ENCODE data around the gene OR2J2. TPM values are rescaled to one million over a fixed set of nuclear protein-coding genes. Genes with fewer than 3 reads are reported as not detected.
"Not testable (repeated sequence)": the region's sequence is repeated elsewhere in the genome, so short reads cannot be mapped to it uniquely, and the experiment has no call there.

The OR2J2 gene
- polyA plus RNA-seq, 3 donors, result not detected

DNA sequence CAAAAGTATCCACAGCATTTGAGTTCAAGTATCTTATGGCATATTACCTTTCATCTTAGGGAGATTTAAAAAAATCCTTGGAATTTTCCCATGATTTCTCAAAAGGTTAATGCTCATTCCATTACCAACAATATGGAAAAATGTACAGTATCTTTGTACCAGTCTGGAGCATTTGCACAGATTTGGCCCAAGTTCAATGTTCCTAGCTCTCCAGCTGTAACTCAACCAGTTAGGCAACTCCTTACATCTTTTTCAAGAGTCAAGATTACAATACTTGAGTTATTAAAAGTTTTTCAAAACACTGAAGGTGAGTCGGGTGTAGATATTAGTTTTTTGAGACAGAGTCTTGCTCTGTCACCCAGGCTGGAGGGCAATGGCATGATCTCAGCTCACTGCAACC is 1.0 kb downstream of the OR2J2 start:
- no peaks in the 10 kb centered on the region for H3K79me2 ChIP-seq (ENCODE audit: insufficient read depth, low read length)
- H3K9ac ChIP-seq (ENCODE audit: insufficient read depth, low read length, poor library complexity, severe bottlenecking), result no peak overlapping the region
- Mint-ChIP-seq H3K27ac (no peak overlapping the region), H3K36me3 (no peaks in the 10 kb centered on the region), H3K9me3 (peaks cover 0 to 4% (median 0%) of the 10 kb centered on the region in 7 donors), H3K27me3 (ENCODE audit: low read depth in 3 of 3) (peaks cover 2 to 4% (median 3%) of the 10 kb centered on the region in 3 donors), H3K4me3 (no peak overlapping the region), H3K4me1 (no peaks in the 10 kb centered on the region)
- intact Hi-C loops (cut with micrococcal nuclease), result no loop called here
- H3K4me1 ChIP-seq (ENCODE audit: control insufficient read depth in 1 of 2, insufficient read depth in 2 of 2, low read length in 2 of 2), result no peaks in the 10 kb centered on the region
- H3K9me3 ChIP-seq (replicated peaks in 1 of 2; ENCODE audit: control insufficient read depth in 1 of 2, insufficient read depth in 1 of 2, low read length in 2 of 2), result no peaks in the 10 kb centered on the region
- H3K27ac ChIP-seq (ENCODE audit: low read depth in 1 of 2, low read length in 2 of 2), result no peak overlapping the region
- no peak for DNase-seq
- no peaks in the 10 kb centered on the region for H4K20me1 ChIP-seq (ENCODE audit: insufficient read depth, low read length)
- no CpG with 5 or more reads among the region's 1 CpG for WGBS (ENCODE audit: insufficient coverage)
- TF ChIP-seq, protein P1, sequence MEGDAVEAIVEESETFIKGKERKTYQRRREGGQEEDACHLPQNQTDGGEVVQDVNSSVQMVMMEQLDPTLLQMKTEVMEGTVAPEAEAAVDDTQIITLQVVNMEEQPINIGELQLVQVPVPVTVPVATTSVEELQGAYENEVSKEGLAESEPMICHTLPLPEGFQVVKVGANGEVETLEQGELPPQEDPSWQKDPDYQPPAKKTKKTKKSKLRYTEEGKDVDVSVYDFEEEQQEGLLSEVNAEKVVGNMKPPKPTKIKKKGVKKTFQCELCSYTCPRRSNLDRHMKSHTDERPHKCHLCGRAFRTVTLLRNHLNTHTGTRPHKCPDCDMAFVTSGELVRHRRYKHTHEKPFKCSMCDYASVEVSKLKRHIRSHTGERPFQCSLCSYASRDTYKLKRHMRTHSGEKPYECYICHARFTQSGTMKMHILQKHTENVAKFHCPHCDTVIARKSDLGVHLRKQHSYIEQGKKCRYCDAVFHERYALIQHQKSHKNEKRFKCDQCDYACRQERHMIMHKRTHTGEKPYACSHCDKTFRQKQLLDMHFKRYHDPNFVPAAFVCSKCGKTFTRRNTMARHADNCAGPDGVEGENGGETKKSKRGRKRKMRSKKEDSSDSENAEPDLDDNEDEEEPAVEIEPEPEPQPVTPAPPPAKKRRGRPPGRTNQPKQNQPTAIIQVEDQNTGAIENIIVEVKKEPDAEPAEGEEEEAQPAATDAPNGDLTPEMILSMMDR (IDR thresholded peaks at IDR 0.05), result no peak
- no peak overlapping the region for H3K4me2 ChIP-seq (replicated peaks; ENCODE audit: extremely low read depth, low read length, poor library complexity, severe bottlenecking)
- H2AFZ ChIP-seq (ENCODE audit: insufficient read depth, low read depth, low read length, poor library complexity, severe bottlenecking), result no peak overlapping the region
- no peaks in the 10 kb centered on the region for H3K36me3 ChIP-seq (replicated peaks in 1 of 2; ENCODE audit: control insufficient read depth in 1 of 2, insufficient read depth in 2 of 2, low read length in 2 of 2)
- H3K27me3 ChIP-seq (ENCODE audit: control insufficient read depth in 2 of 2, insufficient read depth in 2 of 2, low read length in 2 of 2), result no peaks in the 10 kb centered on the region
- H3K4me3 ChIP-seq (replicated peaks in 1 of 3; ENCODE audit: low read depth in 2 of 3, low read length in 3 of 3), result no peak overlapping the region

DNA sequence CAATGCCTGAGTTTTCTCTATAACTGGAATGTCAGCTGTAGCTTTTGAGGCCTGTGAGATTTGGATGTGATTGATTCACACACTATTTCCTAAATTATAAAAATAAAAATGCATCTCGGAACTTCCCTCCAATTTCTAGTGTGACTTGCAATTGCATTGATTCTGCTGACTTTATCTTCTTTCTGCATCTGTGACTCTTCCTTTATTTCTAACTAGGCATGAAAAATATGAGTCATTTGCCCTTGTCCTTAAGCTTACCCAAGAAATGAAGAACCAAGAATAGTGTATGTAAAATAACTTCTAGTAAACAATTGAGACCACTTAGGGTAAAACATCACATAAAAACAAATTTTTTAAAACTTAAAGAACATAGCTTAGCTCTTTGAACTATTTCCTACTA is 12.9 kb downstream of the OR2J2 start:
- no peak for DNase-seq
- TF ChIP-seq, protein P1 (IDR thresholded peaks at IDR 0.05), result no peak
- Histone ChIP-seq H3K27ac (ENCODE audit: low read depth in 1 of 2, low read length in 2 of 2) (no peak overlapping the region), H2AFZ (ENCODE audit: insufficient read depth, low read depth, low read length, poor library complexity, severe bottlenecking) (no peak overlapping the region), H3K79me2 (ENCODE audit: insufficient read depth, low read length) (no peaks in the 10 kb centered on the region), H3K9me3 (replicated peaks in 1 of 2; ENCODE audit: control insufficient read depth in 1 of 2, insufficient read depth in 1 of 2, low read length in 2 of 2) (no peaks in the 10 kb centered on the region), H3K9ac (ENCODE audit: insufficient read depth, low read length, poor library complexity, severe bottlenecking) (no peak overlapping the region), H3K4me2 (replicated peaks; ENCODE audit: extremely low read depth, low read length, poor library complexity, severe bottlenecking) (no peak overlapping the region), H3K27me3 (ENCODE audit: control insufficient read depth in 2 of 2, insufficient read depth in 2 of 2, low read length in 2 of 2) (no peaks in the 10 kb centered on the region), H4K20me1 (ENCODE audit: insufficient read depth, low read length) (no peaks in the 10 kb centered on the region), H3K4me3 (replicated peaks in 1 of 3; ENCODE audit: low read depth in 2 of 3, low read length in 3 of 3) (no peak overlapping the region), H3K36me3 (replicated peaks in 1 of 2; ENCODE audit: control insufficient read depth in 1 of 2, insufficient read depth in 2 of 2, low read length in 2 of 2) (no peaks in the 10 kb centered on the region), H3K4me1 (ENCODE audit: control insufficient read depth in 1 of 2, insufficient read depth in 2 of 2, low read length in 2 of 2) (no peaks in the 10 kb centered on the region)
- Mint-ChIP-seq H3K36me3 (no peaks in the 10 kb centered on the region), H3K27ac (no peak overlapping the region), H3K4me3 (no peak overlapping the region), H3K9me3 (peaks cover 4 to 9% (median 6%) of the 10 kb centered on the region in 7 donors), H3K4me1 (no peaks in the 10 kb centered on the region), H3K27me3 (ENCODE audit: low read depth in 3 of 3) (peaks cover 0 to 2% (median 0%) of the 10 kb centered on the region in 3 donors)
- WGBS (ENCODE audit: insufficient coverage), result no CpG with 5 or more reads among the region's 1 CpG
- intact Hi-C loops (cut with micrococcal nuclease), result no loop called here

DNA sequence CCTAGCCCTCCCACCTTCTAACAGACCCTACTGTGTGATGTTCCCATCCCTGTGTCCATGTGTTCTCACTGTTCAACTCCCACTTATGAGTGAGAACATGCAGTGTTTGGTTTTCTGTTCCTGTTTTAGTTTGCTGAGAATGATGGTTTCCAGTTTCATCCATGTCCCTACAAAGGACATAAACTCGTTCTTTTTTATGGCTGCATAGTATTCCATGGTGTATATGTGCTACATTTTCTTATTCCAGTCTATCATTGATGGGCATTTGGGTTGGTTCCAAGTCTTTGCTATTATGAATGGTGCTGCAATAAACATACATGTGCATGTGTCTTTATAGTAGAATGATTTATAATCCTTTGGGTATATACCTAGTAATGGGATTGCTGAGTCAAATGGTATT is 18.0 kb downstream of the OR2J2 start:
- H3K36me3 Mint-ChIP-seq; H3K4me2 ChIP-seq (replicated peaks; ENCODE audit: extremely low read depth, low read length, poor library complexity, severe bottlenecking); H3K27me3 Mint-ChIP-seq (ENCODE audit: low read depth in 3 of 3); H3K36me3 ChIP-seq (replicated peaks in 1 of 2; ENCODE audit: control insufficient read depth in 1 of 2, insufficient read depth in 2 of 2, low read length in 2 of 2); H3K79me2 ChIP-seq (ENCODE audit: insufficient read depth, low read length); H3K4me3 Mint-ChIP-seq; H4K20me1 ChIP-seq (ENCODE audit: insufficient read depth, low read length); H3K4me1 ChIP-seq (ENCODE audit: control insufficient read depth in 1 of 2, insufficient read depth in 2 of 2, low read length in 2 of 2); H2AFZ ChIP-seq (ENCODE audit: insufficient read depth, low read depth, low read length, poor library complexity, severe bottlenecking); H3K9ac ChIP-seq (ENCODE audit: insufficient read depth, low read length, poor library complexity, severe bottlenecking); intact Hi-C loops (cut with micrococcal nuclease); H3K4me1 Mint-ChIP-seq; H3K27ac Mint-ChIP-seq; H3K27me3 ChIP-seq (ENCODE audit: control insufficient read depth in 2 of 2, insufficient read depth in 2 of 2, low read length in 2 of 2); H3K27ac ChIP-seq (ENCODE audit: low read depth in 1 of 2, low read length in 2 of 2); H3K9me3 ChIP-seq (replicated peaks in 1 of 2; ENCODE audit: control insufficient read depth in 1 of 2, insufficient read depth in 1 of 2, low read length in 2 of 2); DNase-seq; H3K4me3 ChIP-seq (replicated peaks in 1 of 3; ENCODE audit: low read depth in 2 of 3, low read length in 3 of 3): not testable (repeated sequence)
- no CpG with 5 or more reads among the region's 1 CpG for WGBS (ENCODE audit: insufficient coverage)
- peaks cover 5 to 21% (median 14%) of the 10 kb centered on the region in 7 donors for H3K9me3 Mint-ChIP-seq

Measured in CD14-positive monocyte (primary cell).